SH-SY5Y (cell line): Measurements from ENCODE around the gene DNAH10.

Source experiments
- GATA2 ChIP-seq: IDR thresholded peaks from 2 replicates; pipeline ENCODE4 v1.6.1; 2011; ENCODE audit warnings: mild to moderate bottlenecking, low read depth, low read length
- GATA3 ChIP-seq: IDR thresholded peaks from 2 replicates; pipeline ENCODE4 v1.6.1; 2011; ENCODE audit warnings: low read depth, mild to moderate bottlenecking, low read length, moderate library complexity

DNA sequence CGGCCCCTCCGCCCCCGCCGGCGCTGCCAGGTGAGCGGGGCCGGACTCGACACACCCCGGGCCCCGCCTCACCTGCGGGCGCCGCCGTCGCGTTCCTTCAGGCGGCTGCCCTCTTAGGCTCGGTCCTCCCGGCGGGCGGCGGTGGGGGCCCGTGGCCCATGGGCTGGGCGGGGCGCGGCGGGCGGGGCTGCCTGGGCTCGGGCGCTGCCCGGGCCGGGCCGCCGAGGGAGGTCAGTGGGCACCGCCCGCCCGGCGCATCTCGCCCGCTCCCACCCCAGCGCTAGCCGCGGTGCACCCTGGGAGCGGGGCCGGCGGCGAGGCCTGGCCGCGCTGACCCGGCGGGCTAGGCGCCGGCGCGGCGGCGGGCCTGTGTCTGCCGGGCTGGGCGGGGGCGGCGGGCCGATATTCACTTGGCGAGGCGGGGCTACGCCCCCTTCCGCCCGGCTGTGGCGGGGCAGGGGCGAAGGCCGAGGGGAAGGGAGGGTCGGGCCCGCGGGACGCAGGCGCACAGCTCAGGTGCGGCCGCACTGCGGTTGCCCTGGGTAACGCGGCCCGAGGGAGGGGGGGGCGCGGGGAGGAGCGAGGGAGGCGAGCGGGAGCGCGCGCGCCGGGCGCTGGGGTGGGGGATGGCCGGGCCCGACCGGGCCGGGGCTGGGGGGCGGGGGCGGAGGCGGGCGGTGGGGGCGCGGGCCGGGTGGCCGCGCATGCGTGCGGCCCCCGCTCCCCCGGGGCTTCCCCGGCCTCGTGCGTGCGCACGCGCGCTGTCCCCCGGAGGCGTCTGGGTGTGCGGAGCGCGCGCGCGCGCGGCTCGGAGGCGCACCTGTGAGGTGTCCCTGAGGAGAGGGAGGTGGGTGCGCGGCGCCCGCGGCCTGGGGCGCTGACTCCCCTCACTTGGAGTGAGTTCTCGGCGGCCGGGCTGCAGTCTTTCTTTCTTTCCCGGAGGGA, 210.6 kb downstream of the DNAH10 start, which contains the start of the genes CCDC92 and ZNF664:
- no peak for TF ChIP-seq GATA2
- no peak for TF ChIP-seq GATA3
